ENCODE results near the gene LAMC1.
"Not testable (repeated sequence)": the region's sequence is repeated elsewhere in the genome, so short reads cannot be mapped to it uniquely, and the experiment has no call there.

LAMC1 gene

DNA sequence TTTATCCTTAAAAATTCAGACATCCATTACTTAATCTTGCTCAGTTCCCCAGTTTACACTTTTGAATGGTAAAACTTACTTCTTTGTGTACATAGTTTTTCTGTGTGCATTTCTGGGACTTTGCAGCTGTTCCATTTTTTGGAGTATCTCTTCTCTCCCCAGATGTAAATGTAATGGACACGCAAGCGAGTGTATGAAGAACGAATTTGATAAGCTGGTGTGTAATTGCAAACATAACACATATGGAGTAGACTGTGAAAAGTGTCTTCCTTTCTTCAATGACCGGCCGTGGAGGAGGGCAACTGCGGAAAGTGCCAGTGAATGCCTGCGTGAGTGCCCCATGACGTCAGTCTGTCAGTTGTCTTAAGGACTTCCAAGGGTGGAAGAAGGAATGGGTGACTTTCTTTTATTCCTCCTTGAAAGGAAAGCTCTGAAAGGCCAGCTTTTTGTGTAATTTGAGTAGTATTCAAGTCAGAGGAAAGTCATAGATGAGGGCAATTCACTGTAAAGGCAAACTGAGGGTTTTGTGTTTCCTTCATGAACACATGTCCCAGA is 87.2 kb downstream of the LAMC1 start:
- no peak for DNase-seq

DNA sequence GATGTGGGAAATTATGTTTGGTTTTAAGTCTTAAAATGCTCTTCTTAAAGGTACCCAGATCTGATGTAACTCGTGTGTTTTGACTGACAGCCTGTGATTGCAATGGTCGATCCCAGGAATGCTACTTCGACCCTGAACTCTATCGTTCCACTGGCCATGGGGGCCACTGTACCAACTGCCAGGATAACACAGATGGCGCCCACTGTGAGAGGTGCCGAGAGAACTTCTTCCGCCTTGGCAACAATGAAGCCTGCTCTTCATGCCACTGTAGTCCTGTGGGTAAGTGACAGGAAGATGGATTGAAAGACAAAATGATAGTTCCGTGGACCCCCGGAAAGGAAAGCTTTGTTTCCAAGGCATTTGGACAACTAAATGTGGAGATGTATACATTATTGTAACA is 91.2 kb downstream of the LAMC1 start:
- no peak for DNase-seq

GRCh38 chr1:183116416-183116815 is 93.2 kb downstream of the LAMC1 start:
- DNase-seq, result no peak

- no peak for DNase-seq
Measured at GRCh38 chr1:183121609-183122008, 98.4 kb downstream of the LAMC1 start.

- no peak for DNase-seq
Measured at GRCh38 chr1:183124259-183124658, 101.0 kb downstream of the LAMC1 start.

DNA sequence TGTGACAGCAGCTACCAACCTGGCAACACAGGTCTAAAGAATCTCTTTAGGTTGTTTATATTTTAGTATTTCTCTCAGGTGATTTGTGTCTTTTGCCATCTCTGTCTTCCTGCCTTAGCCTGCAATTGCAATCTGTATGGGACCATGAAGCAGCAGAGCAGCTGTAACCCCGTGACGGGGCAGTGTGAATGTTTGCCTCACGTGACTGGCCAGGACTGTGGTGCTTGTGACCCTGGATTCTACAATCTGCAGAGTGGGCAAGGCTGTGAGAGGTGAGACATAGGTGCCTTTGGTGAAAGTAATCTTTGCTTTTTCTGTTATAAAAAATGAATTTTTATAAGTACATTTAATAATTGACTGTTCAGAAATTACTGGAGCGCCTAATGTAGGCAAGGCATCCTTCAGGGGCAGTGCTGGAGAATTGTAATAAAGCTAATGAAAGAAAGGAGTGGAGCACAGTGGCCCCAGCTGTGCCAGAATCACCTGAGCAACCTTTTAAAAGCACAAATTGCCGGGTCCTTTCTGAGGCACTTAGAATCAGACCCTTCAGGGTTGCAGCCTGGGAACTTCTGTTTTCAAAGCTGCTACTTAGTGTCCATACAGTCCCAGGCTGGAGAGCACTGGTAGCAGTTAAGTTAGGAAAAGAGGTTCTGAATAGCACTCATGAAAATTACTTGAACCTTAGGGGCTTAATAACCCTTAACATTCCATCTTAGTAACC is 102.2 kb downstream of the LAMC1 start:
- no peak for DNase-seq

DNA sequence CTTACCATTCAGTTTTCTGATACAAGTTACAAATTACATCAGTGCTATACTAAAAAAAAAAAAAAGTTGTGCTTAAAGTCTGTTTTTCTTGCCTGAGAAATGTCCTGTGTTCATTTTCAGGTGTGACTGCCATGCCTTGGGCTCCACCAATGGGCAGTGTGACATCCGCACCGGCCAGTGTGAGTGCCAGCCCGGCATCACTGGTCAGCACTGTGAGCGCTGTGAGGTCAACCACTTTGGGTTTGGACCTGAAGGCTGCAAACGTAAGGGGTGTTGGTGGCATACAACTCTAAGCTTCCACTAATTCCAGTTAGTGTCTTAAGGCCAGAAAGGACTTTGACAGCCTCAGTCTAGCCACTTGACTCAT is 102.8 kb downstream of the LAMC1 start:
- DNase-seq, result no peak

DNA sequence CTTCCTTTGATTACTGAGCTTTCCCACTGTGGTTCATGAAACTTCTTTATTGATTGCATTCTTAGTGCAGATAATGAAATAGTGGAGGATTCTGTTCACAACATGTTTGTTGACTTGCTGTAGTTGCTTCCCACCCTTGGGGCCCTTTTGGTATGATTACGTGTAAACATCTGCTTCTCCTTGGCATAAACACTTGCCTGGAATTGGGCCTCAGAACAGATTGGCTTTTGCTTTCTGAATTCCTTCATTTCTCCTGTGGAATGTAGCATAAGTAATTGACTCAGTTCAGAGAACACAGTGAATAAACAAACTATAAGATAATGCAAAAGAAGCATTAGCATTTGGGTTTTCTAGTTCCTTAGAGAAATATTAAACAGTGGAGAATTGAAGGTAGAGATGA is 103.3 kb downstream of the LAMC1 start:
- no peak for DNase-seq

- no peak for DNase-seq
Measured at GRCh38 chr1:183129921-183130690, 106.9 kb downstream of the LAMC1 start.

GRCh38 chr1:183131166-183131565 is 107.9 kb downstream of the LAMC1 start:
- DNase-seq, result no peak

- no peak for DNase-seq
Measured at GRCh38 chr1:183135336-183135735, 112.1 kb downstream of the LAMC1 start.

GRCh38 chr1:183137782-183138181 is 114.6 kb downstream of the LAMC1 start:
- no peak for DNase-seq

- DNase-seq, result no peak
Measured at GRCh38 chr1:183138301-183138700, 115.1 kb downstream of the LAMC1 start.

GRCh38 chr1:183139281-183139942 is 116.2 kb downstream of the LAMC1 start:
- DNase-seq, result no peak

- no peak for DNase-seq
Measured at GRCh38 chr1:183140633-183141032, 117.4 kb downstream of the LAMC1 start.

DNA sequence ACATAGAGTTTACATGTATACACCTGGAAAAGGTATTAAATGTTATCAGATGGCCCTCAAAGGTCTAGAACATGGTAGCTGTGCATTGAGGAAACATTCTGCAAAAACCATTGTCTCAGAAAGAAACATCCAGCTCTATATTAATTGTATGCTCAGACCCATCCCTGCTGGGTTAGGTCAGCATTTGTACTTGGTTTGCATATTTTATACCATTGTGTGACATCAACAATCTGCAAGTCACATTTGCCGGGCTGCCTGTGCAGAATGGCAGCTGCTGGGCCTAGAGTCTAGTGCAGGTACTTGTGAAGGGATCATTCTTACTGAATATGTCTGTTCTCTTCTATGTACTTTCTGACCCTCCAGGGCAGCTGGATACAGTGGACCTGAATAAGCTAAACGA is 119.0 kb downstream of the LAMC1 start:
- DNase-seq, result no peak

DNA sequence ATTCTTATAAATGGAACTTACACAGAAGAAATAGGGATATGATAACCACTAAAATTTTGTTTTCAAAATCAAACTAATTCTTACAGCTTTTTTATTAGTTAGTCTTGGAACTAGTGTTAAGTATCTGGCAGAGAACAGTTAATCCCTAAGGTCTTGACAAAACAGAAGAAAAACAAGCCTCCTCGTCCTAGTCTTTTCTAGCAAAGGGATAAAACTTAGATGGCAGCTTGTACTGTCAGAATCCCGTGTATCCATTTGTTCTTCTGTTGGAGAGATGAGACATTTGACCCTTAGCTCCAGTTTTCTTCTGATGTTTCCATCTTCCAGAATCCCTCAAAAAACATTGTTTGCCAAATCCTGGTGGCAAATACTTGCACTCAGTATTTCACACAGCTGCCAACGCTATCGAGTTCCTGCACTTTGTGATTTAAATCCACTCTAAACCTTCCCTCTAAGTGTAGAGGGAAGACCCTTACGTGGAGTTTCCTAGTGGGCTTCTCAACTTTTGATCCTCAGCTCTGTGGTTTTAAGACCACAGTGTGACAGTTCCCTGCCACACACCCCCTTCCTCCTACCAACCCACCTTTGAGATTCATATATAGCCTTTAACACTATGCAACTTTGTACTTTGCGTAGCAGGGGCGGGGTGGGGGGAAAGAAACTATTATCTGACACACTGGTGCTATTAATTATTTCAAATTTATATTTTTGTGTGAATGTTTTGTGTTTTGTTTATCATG is 120.5 kb downstream of the LAMC1 start:
- DNase-seq, result no peak

- no peak for DNase-seq
Measured at GRCh38 chr1:183144752-183145151, 121.5 kb downstream of the LAMC1 start.

GRCh38 chr1:183147735-183148134 is 124.5 kb downstream of the LAMC1 start:
- DNase-seq, result no peak

DNA sequence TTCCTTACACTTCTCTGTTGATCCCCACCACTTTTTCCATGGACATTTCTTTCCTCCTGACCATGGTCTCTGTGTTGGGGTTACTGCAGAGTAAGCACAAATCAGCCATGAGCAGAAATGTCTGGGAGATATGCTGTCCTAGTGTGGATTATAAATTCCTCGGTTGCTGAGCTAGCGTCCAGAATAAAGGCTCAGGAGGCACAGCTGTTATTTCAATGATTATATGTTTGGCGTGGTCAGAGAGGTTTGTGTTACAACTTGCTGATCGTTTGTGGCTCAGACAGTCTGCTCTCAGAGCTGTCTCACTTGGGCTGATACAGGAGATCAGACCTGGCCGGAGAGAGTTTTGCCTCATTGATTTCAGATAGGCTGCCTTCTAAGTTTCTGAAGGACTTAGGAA is 125.4 kb downstream of the LAMC1 start:
- DNase-seq, result no peak

- DNase-seq, result no peak
Measured at GRCh38 chr1:183149273-183149672, 126.1 kb downstream of the LAMC1 start.

DNA sequence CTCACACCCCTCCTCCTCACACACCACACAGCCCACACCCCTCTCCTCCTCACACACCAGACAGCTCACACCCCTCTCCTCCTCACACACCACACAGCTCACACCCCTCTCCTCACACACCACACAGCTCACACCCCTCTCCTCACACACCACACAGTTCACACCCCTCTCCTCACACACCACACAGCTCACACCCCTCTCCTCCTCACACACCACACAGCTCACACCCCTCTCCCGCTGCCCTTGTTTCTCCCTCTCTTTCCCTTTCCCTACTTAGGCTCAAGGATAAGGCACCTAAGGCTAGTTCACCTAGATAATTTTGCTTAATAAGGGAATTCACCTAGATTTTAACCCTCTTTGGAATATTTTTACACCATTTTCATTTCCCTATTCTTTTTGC is 126.8 kb downstream of the LAMC1 start:
- not testable (repeated sequence) for DNase-seq

- DNase-seq, result no peak
Measured at GRCh38 chr1:183150445-183150844, 127.2 kb downstream of the LAMC1 start.

Measured in DMS 273 treated with DMSO at 0.1 percent for 48 hours (cell line).